ENCODE data around the gene ELP5. TPM values are rescaled to one million over a fixed set of nuclear protein-coding genes. Genes with fewer than 3 reads are reported as not detected.
A peak's percentile ranks its signal among the peaks of the same experiment; 100 is the strongest.

The ELP5 gene
- total RNA-seq, 4 donors from 2014 or later = 29.6 to 36.8 (median 33.8) TPM

DNA sequence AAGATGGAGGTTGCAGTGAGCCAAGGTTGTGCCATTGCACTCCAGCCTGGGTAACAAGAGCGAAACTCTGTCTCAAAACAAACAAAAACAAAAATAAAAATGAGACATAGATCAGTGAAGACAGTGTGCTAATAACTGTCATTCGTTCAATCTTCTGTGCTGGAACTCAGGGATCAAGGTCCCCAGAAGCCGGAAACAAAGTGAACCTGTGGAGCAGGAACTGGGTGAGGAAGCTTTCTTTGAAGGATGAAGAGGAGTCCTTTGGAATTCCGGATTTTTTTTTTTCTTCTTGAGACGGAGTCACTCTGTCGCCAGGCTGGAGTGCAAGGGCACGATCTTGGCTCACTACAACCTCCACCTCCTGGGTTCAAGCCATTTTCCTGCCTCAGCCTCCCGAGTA is 27.4 kb downstream of the ELP5 start:
- H3K27ac ChIP-seq = no peak overlapping the region
- TF ChIP-seq, protein P1, sequence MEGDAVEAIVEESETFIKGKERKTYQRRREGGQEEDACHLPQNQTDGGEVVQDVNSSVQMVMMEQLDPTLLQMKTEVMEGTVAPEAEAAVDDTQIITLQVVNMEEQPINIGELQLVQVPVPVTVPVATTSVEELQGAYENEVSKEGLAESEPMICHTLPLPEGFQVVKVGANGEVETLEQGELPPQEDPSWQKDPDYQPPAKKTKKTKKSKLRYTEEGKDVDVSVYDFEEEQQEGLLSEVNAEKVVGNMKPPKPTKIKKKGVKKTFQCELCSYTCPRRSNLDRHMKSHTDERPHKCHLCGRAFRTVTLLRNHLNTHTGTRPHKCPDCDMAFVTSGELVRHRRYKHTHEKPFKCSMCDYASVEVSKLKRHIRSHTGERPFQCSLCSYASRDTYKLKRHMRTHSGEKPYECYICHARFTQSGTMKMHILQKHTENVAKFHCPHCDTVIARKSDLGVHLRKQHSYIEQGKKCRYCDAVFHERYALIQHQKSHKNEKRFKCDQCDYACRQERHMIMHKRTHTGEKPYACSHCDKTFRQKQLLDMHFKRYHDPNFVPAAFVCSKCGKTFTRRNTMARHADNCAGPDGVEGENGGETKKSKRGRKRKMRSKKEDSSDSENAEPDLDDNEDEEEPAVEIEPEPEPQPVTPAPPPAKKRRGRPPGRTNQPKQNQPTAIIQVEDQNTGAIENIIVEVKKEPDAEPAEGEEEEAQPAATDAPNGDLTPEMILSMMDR (IDR thresholded peaks at IDR 0.05) = no peak
- TF ChIP-seq EP300 (IDR thresholded peaks at IDR 0.05) (no peak), POLR2AphosphoS5 (IDR thresholded peaks at IDR 0.05) (no peak), POLR2A (IDR thresholded peaks at IDR 0.05) (no peak)
- no peak overlapping the region for H3K4me3 ChIP-seq
- WGBS, 2 donors (ENCODE audit: low coverage in 1 of 2) = 74 to 87% methylated on average over 8 of the region's 8 CpGs
- H3K4me1 ChIP-seq = peaks cover 0 to 42% (median 17%) of the 10 kb centered on the region in 3 donors
- H3K27me3 ChIP-seq = no peaks in the 10 kb centered on the region
- H3K9me3 ChIP-seq = no peaks in the 10 kb centered on the region
- peaks cover 0 to 12% of the 10 kb centered on the region in 2 donors for H3K36me3 ChIP-seq
- no peak for ATAC-seq

- Histone ChIP-seq H3K9me3 (no peaks in the 10 kb centered on the region), H3K36me3 (peaks cover 0 to 24% of the 10 kb centered on the region in 2 donors), H3K27ac (peak overlapping the region; percentile 79 to 98 (median 96)), H3K4me1 (peaks cover 0 to 54% (median 24%) of the 10 kb centered on the region in 3 donors), H3K4me3 (peak overlapping the region; percentile 22 to 86), H3K27me3 (no peaks in the 10 kb centered on the region)
- peak; percentile 70 for ATAC-seq
- TF ChIP-seq POLR2A (IDR thresholded peaks at IDR 0.05) (no peak), POLR2AphosphoS5 (IDR thresholded peaks at IDR 0.05) (peak; percentile 51), EP300 (IDR thresholded peaks at IDR 0.05) (no peak)
- TF ChIP-seq, protein P1 (IDR thresholded peaks at IDR 0.05) = peak in 3 of 4 experiments; percentile 97 to 99 (median 98)
- 0% methylated on average over 3 to 17 of the region's 29 CpGs for WGBS, 2 donors (ENCODE audit: low coverage in 1 of 2)
Measured at GRCh38 chr17:7280519-7281073, 28.6 kb downstream of the ELP5 start.

DNA sequence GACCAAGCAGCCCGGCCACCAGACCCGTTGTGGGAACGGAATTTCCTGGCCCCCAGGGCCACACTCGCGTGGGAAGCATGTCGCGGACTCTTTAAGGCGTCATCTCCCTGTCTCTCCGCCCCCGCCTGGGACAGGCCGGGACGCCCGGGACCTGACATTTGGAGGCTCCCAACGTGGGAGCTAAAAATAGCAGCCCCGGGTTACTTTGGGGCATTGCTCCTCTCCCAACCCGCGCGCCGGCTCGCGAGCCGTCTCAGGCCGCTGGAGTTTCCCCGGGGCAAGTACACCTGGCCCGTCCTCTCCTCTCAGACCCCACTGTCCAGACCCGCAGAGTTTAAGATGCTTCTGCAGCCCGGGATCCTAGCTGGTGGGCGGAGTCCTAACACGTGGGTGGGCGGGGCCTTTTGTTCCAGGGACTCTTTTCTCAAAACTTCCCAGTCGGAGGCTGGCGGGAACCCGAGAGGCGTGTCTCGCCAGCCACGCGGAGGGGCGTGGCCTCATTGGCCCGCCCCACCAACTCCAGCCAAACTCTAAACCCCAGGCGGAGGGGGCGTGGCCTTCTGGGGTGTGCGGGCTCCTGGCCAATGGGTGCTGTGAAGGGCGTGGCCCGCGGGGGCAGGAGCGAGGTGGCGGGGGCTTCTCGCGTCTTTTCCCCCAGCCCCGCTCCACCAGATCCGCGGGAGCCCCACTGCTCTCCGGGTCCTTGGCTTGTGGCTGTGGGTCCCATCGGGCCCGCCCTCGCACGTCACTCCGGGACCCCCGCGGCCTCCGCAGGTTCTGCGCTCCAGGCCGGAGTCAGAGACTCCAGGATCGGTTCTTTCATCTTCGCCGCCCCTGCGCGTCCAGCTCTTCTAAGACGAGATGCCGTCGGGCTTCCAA is 29.3 kb downstream of the ELP5 start, which contains the start of gene SLC2A4:
TSS of gene SLC2A4 (plus strand) at position 645 of the 879 bp plus-strand sequence. CDS start at position 862, 217 bp downstream.
- peak; percentile 88 for ATAC-seq
- peak; percentile 84 for TF ChIP-seq POLR2AphosphoS5 (IDR thresholded peaks at IDR 0.05)
- TF ChIP-seq, protein P1 (IDR thresholded peaks at IDR 0.05) = peak in 1 of 4 experiments; percentile 23
- peak; percentile 78 to 86 for TF ChIP-seq POLR2A (IDR thresholded peaks at IDR 0.05)
- TF ChIP-seq EP300 (IDR thresholded peaks at IDR 0.05) = no peak
- H3K36me3 ChIP-seq = peaks cover 0 to 31% of the 10 kb centered on the region in 2 donors
- H3K9me3 ChIP-seq = no peaks in the 10 kb centered on the region
- peaks cover 0 to 61% (median 24%) of the 10 kb centered on the region in 3 donors for H3K4me1 ChIP-seq
- H3K4me3 ChIP-seq = peak within 1 kb of the TSS; percentile 53 to 86
- H3K27ac ChIP-seq = peak within 1 kb of the TSS; percentile 81 to 98 (median 96)
- no peaks in the 10 kb centered on the region for H3K27me3 ChIP-seq
- no CpG with 5 or more reads among the region's 71 CpGs for WGBS, 2 donors (ENCODE audit: low coverage in 1 of 2)

- Histone ChIP-seq H3K27ac (peak overlapping the region; percentile 81 to 98 (median 96)), H3K9me3 (no peaks in the 10 kb centered on the region), H3K4me3 (peak overlapping the region; percentile 53 to 86), H3K27me3 (no peaks in the 10 kb centered on the region), H3K4me1 (peaks cover 0 to 69% (median 24%) of the 10 kb centered on the region in 3 donors), H3K36me3 (peaks cover 0 to 37% of the 10 kb centered on the region in 2 donors)
- TF ChIP-seq EP300 (IDR thresholded peaks at IDR 0.05) = no peak
- TF ChIP-seq POLR2AphosphoS5 (IDR thresholded peaks at IDR 0.05) = peak; percentile 80
- TF ChIP-seq POLR2A (IDR thresholded peaks at IDR 0.05) = peak in 1 of 2 donors; percentile 36
- TF ChIP-seq, protein P1 (IDR thresholded peaks at IDR 0.05) = no peak
- ATAC-seq = peak; percentile 14
- 3 to 5% methylated on average over 6 to 10 of the region's 43 CpGs for WGBS, 2 donors (ENCODE audit: low coverage in 1 of 2)
Measured at GRCh38 chr17:7281953-7282751, 30.1 kb downstream of the ELP5 start.

Data from gastroesophageal sphincter (tissue), 4 donors.